ENCODE results near the gene SVOPL.
A peak's percentile ranks its signal among the peaks of the same experiment; 100 is the strongest.

SVOPL gene

GRCh38 chr7:138661069-138661635, 40.0 kb downstream of the SVOPL start:
- DNase-seq (ENCODE audit: low read depth, low spot score) = no peak

- no peak for DNase-seq (ENCODE audit: low read depth, low spot score)
Observed at GRCh38 chr7:138658889-138659288, 42.3 kb downstream of the SVOPL start.

- no peak for DNase-seq (ENCODE audit: low read depth, low spot score)
Observed at GRCh38 chr7:138657854-138658386, 43.2 kb downstream of the SVOPL start.

GRCh38 chr7:138656952-138657351, 44.2 kb downstream of the SVOPL start:
- no peak for DNase-seq (ENCODE audit: low read depth, low spot score)

GRCh38 chr7:138654616-138655015, 46.5 kb downstream of the SVOPL start:
- DNase-seq (ENCODE audit: low read depth, low spot score) = no peak

- DNase-seq (ENCODE audit: low read depth, low spot score) = no peak
Observed at GRCh38 chr7:138649506-138649905, 51.7 kb downstream of the SVOPL start.

GRCh38 chr7:138645284-138645683, 55.9 kb downstream of the SVOPL start:
- no peak for DNase-seq (ENCODE audit: low read depth, low spot score)

- DNase-seq (ENCODE audit: low read depth, low spot score) = no peak
Observed at GRCh38 chr7:138632826-138633602, 68.1 kb downstream of the SVOPL start.

- no peak for DNase-seq (ENCODE audit: low read depth, low spot score)
Observed at GRCh38 chr7:138632384-138632783, 68.8 kb downstream of the SVOPL start.

GRCh38 chr7:138630059-138630610, 71.0 kb downstream of the SVOPL start:
- DNase-seq (ENCODE audit: low read depth, low spot score) = no peak

GRCh38 chr7:138627361-138627760, 73.8 kb downstream of the SVOPL start:
- no peak for DNase-seq (ENCODE audit: low read depth, low spot score)

GRCh38 chr7:138626846-138627245, 74.3 kb downstream of the SVOPL start:
- no peak for DNase-seq (ENCODE audit: low read depth, low spot score)

GRCh38 chr7:138625849-138626230, 75.3 kb downstream of the SVOPL start:
- no peak for DNase-seq (ENCODE audit: low read depth, low spot score)

GRCh38 chr7:138625084-138625848, 75.9 kb downstream of the SVOPL start:
- no peak for DNase-seq (ENCODE audit: low read depth, low spot score)

- DNase-seq (ENCODE audit: low read depth, low spot score) = no peak
Observed at GRCh38 chr7:138622841-138623240, 78.3 kb downstream of the SVOPL start.

- DNase-seq (ENCODE audit: low read depth, low spot score) = no peak
Observed at GRCh38 chr7:138618933-138619332, 82.2 kb downstream of the SVOPL start.

- DNase-seq (ENCODE audit: low read depth, low spot score) = no peak
Observed at GRCh38 chr7:138618506-138618905, 82.7 kb downstream of the SVOPL start.

GRCh38 chr7:138616085-138616484, 85.1 kb downstream of the SVOPL start:
- DNase-seq (ENCODE audit: low read depth, low spot score) = no peak

- DNase-seq (ENCODE audit: low read depth, low spot score) = no peak
Observed at GRCh38 chr7:138613630-138614029, 87.5 kb downstream of the SVOPL start.

GRCh38 chr7:138610671-138611170, 90.4 kb downstream of the SVOPL start:
- DNase-seq (ENCODE audit: low read depth, low spot score) = no peak

GRCh38 chr7:138608275-138608674, 92.9 kb downstream of the SVOPL start:
- DNase-seq (ENCODE audit: low read depth, low spot score) = peak; percentile 31
